Uterus (tissue), 2 donors: ENCODE data around the gene NDC80.

Experiments
- CTCF ChIP-seq, 4 experiments: fragments of 200-600 bp in 2 of 4; fragments of 450-650 bp in 2 of 4; sonication (generic) in 2 of 4; IDR thresholded peaks; one replicate each; pipeline ENCODE4 v1.5.1; 2016 to 2019; ENCODE audit warnings: antibody characterized with exemption in 4 of 4, mild to moderate bottlenecking in 2 of 4, moderate library complexity in 1 of 4
- POLR2A ChIP-seq, 2 donors: fragments of 450-650 bp; IDR thresholded peaks; one replicate each; pipeline ENCODE4 v1.6.1; 2016; ENCODE audit warnings: antibody characterized with exemption in 2 of 2, mild to moderate bottlenecking in 1 of 2, moderate library complexity in 1 of 2

DNA sequence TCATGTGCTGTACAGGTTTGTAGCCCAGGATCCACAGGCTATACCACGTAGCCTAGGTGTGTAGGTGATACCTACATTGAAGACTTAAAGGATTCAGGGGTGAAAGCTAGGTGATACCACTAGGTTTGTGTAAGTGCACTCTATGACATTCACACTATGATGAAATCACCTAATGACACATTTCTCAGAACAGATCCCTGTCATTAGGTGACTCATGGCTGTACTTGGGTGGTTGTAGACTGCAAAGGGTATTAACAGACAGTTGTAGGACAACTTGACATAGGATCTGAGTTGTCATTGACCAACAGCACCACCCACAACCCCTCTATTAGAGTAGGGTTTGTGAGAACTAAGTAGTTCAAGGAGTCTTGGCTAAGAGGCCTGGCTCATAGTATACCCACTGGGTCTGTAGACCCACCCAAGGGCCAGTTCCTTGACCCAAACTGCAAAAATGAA, 56.5 kb downstream of the NDC80 start:
- TF ChIP-seq CTCF (IDR thresholded peaks at IDR 0.05) = no peak
- TF ChIP-seq POLR2A (IDR thresholded peaks at IDR 0.05) = no peak
